C4-2B (cell line): ENCODE measurements around the gene EFTUD2.

Experiments used
- CTCF ChIP-seq: fragments of 450-650 bp; conservative IDR thresholded peaks from 2 replicates; pipeline ENCODE4 v1.5.1; 2017; ENCODE audit warnings: mild to moderate bottlenecking
- ZFX ChIP-seq: fragments of 450-650 bp; IDR thresholded peaks from 2 replicates; pipeline ENCODE4 v1.6.1; 2017

- TF ChIP-seq CTCF (no peak), ZFX (no peak)
Observed at GRCh38 chr17:44915321-44915726, 16.1 kb upstream of the EFTUD2 start, which contains the start of gene GFAP.
